Measurements from ENCODE around the gene OTOG.

The OTOG gene

GRCh38 chr11:17553249-17553546 is 6.1 kb downstream of the OTOG start:
- DNase-seq (ENCODE audit: low spot score) = no peak
- H3K9me3 Mint-ChIP-seq = no peaks in the 10 kb centered on the region
- no peak overlapping the region for H3K4me3 Mint-ChIP-seq
- H3K27me3 Mint-ChIP-seq (ENCODE audit: low read depth) = peaks cover under 1% of the 10 kb centered on the region
- no peaks in the 10 kb centered on the region for H3K36me3 Mint-ChIP-seq (ENCODE audit: low read depth)
- H3K4me1 Mint-ChIP-seq (ENCODE audit: low read depth) = peaks cover 3% of the 10 kb centered on the region
- H3K27ac Mint-ChIP-seq = no peak overlapping the region

GRCh38 chr11:17554487-17554886 is 7.4 kb downstream of the OTOG start:
- Mint-ChIP-seq H3K27ac (no peak overlapping the region), H3K4me1 (ENCODE audit: low read depth) (peaks cover 3% of the 10 kb centered on the region), H3K27me3 (ENCODE audit: low read depth) (no peaks in the 10 kb centered on the region), H3K9me3 (no peaks in the 10 kb centered on the region), H3K4me3 (no peak overlapping the region), H3K36me3 (ENCODE audit: low read depth) (no peaks in the 10 kb centered on the region)
- no peak for DNase-seq (ENCODE audit: low spot score)

GRCh38 chr11:17556999-17557398 is 9.9 kb downstream of the OTOG start:
- H3K9me3 Mint-ChIP-seq = no peaks in the 10 kb centered on the region
- no peak overlapping the region for H3K4me3 Mint-ChIP-seq
- H3K27ac Mint-ChIP-seq = no peak overlapping the region
- no peaks in the 10 kb centered on the region for H3K27me3 Mint-ChIP-seq (ENCODE audit: low read depth)
- no peaks in the 10 kb centered on the region for H3K36me3 Mint-ChIP-seq (ENCODE audit: low read depth)
- no peak for DNase-seq (ENCODE audit: low spot score)
- no peaks in the 10 kb centered on the region for H3K4me1 Mint-ChIP-seq (ENCODE audit: low read depth)

- DNase-seq (ENCODE audit: low spot score) = no peak
- Mint-ChIP-seq H3K27me3 (ENCODE audit: low read depth) (peaks cover 3% of the 10 kb centered on the region), H3K4me3 (no peak overlapping the region), H3K36me3 (ENCODE audit: low read depth) (no peaks in the 10 kb centered on the region), H3K9me3 (no peaks in the 10 kb centered on the region), H3K4me1 (ENCODE audit: low read depth) (no peaks in the 10 kb centered on the region), H3K27ac (no peak overlapping the region)
Observed at GRCh38 chr11:17558025-17558780, 11.1 kb downstream of the OTOG start.

- Mint-ChIP-seq H3K36me3 (ENCODE audit: low read depth) (no peaks in the 10 kb centered on the region), H3K27ac (no peak overlapping the region), H3K4me3 (no peak overlapping the region), H3K27me3 (ENCODE audit: low read depth) (peaks cover 3% of the 10 kb centered on the region), H3K9me3 (no peaks in the 10 kb centered on the region), H3K4me1 (ENCODE audit: low read depth) (no peaks in the 10 kb centered on the region)
- DNase-seq (ENCODE audit: low spot score) = no peak
Observed at GRCh38 chr11:17558916-17559315, 11.9 kb downstream of the OTOG start.

- DNase-seq (ENCODE audit: low spot score) = no peak
- Mint-ChIP-seq H3K27me3 (ENCODE audit: low read depth) (peaks cover 3% of the 10 kb centered on the region), H3K36me3 (ENCODE audit: low read depth) (no peaks in the 10 kb centered on the region), H3K27ac (no peak overlapping the region), H3K9me3 (no peaks in the 10 kb centered on the region), H3K4me1 (ENCODE audit: low read depth) (no peaks in the 10 kb centered on the region), H3K4me3 (no peak overlapping the region)
Observed at GRCh38 chr11:17559341-17560087, 12.5 kb downstream of the OTOG start.

GRCh38 chr11:17560281-17561110 is 13.4 kb downstream of the OTOG start:
- no peak for DNase-seq (ENCODE audit: low spot score)
- H3K9me3 Mint-ChIP-seq = no peaks in the 10 kb centered on the region
- H3K4me1 Mint-ChIP-seq (ENCODE audit: low read depth) = no peaks in the 10 kb centered on the region
- peaks cover 3% of the 10 kb centered on the region for H3K27me3 Mint-ChIP-seq (ENCODE audit: low read depth)
- H3K36me3 Mint-ChIP-seq (ENCODE audit: low read depth) = no peaks in the 10 kb centered on the region
- H3K27ac Mint-ChIP-seq = no peak overlapping the region
- H3K4me3 Mint-ChIP-seq = no peak overlapping the region

GRCh38 chr11:17561111-17561415 is 14.0 kb downstream of the OTOG start:
- no peak overlapping the region for H3K27ac Mint-ChIP-seq
- H3K9me3 Mint-ChIP-seq = no peaks in the 10 kb centered on the region
- no peak for DNase-seq (ENCODE audit: low spot score)
- H3K27me3 Mint-ChIP-seq (ENCODE audit: low read depth) = peaks cover 3% of the 10 kb centered on the region
- H3K4me1 Mint-ChIP-seq (ENCODE audit: low read depth) = no peaks in the 10 kb centered on the region
- H3K36me3 Mint-ChIP-seq (ENCODE audit: low read depth) = no peaks in the 10 kb centered on the region
- H3K4me3 Mint-ChIP-seq = no peak overlapping the region

- no peak overlapping the region for H3K27ac Mint-ChIP-seq
- no peak for DNase-seq (ENCODE audit: low spot score)
- no peaks in the 10 kb centered on the region for H3K36me3 Mint-ChIP-seq (ENCODE audit: low read depth)
- H3K4me3 Mint-ChIP-seq = no peak overlapping the region
- peaks cover 5% of the 10 kb centered on the region for H3K27me3 Mint-ChIP-seq (ENCODE audit: low read depth)
- no peaks in the 10 kb centered on the region for H3K9me3 Mint-ChIP-seq
- H3K4me1 Mint-ChIP-seq (ENCODE audit: low read depth) = no peaks in the 10 kb centered on the region
Observed at GRCh38 chr11:17561526-17561925, 14.5 kb downstream of the OTOG start.

GRCh38 chr11:17563231-17563646 is 16.2 kb downstream of the OTOG start:
- no peak overlapping the region for H3K27ac Mint-ChIP-seq
- H3K9me3 Mint-ChIP-seq = no peaks in the 10 kb centered on the region
- H3K36me3 Mint-ChIP-seq (ENCODE audit: low read depth) = no peaks in the 10 kb centered on the region
- no peak overlapping the region for H3K4me3 Mint-ChIP-seq
- peaks cover 7% of the 10 kb centered on the region for H3K27me3 Mint-ChIP-seq (ENCODE audit: low read depth)
- H3K4me1 Mint-ChIP-seq (ENCODE audit: low read depth) = peaks cover under 1% of the 10 kb centered on the region
- DNase-seq (ENCODE audit: low spot score) = no peak

GRCh38 chr11:17563961-17564686 is 17.1 kb downstream of the OTOG start:
- H3K36me3 Mint-ChIP-seq (ENCODE audit: low read depth) = no peaks in the 10 kb centered on the region
- no peaks in the 10 kb centered on the region for H3K9me3 Mint-ChIP-seq
- peaks cover 7% of the 10 kb centered on the region for H3K27me3 Mint-ChIP-seq (ENCODE audit: low read depth)
- no peak for DNase-seq (ENCODE audit: low spot score)
- H3K27ac Mint-ChIP-seq = no peak overlapping the region
- H3K4me1 Mint-ChIP-seq (ENCODE audit: low read depth) = peaks cover 6% of the 10 kb centered on the region
- H3K4me3 Mint-ChIP-seq = no peak overlapping the region

- no peaks in the 10 kb centered on the region for H3K9me3 Mint-ChIP-seq
- peaks cover 7% of the 10 kb centered on the region for H3K27me3 Mint-ChIP-seq (ENCODE audit: low read depth)
- H3K4me1 Mint-ChIP-seq (ENCODE audit: low read depth) = peaks cover 6% of the 10 kb centered on the region
- H3K27ac Mint-ChIP-seq = no peak overlapping the region
- no peak overlapping the region for H3K4me3 Mint-ChIP-seq
- no peak for DNase-seq (ENCODE audit: low spot score)
- H3K36me3 Mint-ChIP-seq (ENCODE audit: low read depth) = no peaks in the 10 kb centered on the region
Observed at GRCh38 chr11:17564687-17565042, 17.6 kb downstream of the OTOG start.

GRCh38 chr11:17568944-17569343 is 21.9 kb downstream of the OTOG start:
- no peaks in the 10 kb centered on the region for H3K9me3 Mint-ChIP-seq
- peaks cover 6% of the 10 kb centered on the region for H3K4me1 Mint-ChIP-seq (ENCODE audit: low read depth)
- H3K36me3 Mint-ChIP-seq (ENCODE audit: low read depth) = no peaks in the 10 kb centered on the region
- peaks cover 4% of the 10 kb centered on the region for H3K27me3 Mint-ChIP-seq (ENCODE audit: low read depth)
- no peak for DNase-seq (ENCODE audit: low spot score)
- no peak overlapping the region for H3K27ac Mint-ChIP-seq
- no peak overlapping the region for H3K4me3 Mint-ChIP-seq

GRCh38 chr11:17570034-17570433 is 23.0 kb downstream of the OTOG start:
- peaks cover 6% of the 10 kb centered on the region for H3K4me1 Mint-ChIP-seq (ENCODE audit: low read depth)
- H3K27me3 Mint-ChIP-seq (ENCODE audit: low read depth) = peaks cover 4% of the 10 kb centered on the region
- H3K9me3 Mint-ChIP-seq = no peaks in the 10 kb centered on the region
- H3K36me3 Mint-ChIP-seq (ENCODE audit: low read depth) = no peaks in the 10 kb centered on the region
- no peak for DNase-seq (ENCODE audit: low spot score)
- H3K4me3 Mint-ChIP-seq = no peak overlapping the region
- no peak overlapping the region for H3K27ac Mint-ChIP-seq
